ENCODE measurements around the gene FLII. TPM values are rescaled to one million over a fixed set of nuclear protein-coding genes. Genes with fewer than 3 reads are reported as not detected.

Gene FLII
- total and polyA plus RNA-seq, 2 of the 8 experiments (the other 6 are each of a cell fraction or from before 2014, with no cell fraction given), result 300 to 549 TPM

- TF ChIP-seq, protein P1, sequence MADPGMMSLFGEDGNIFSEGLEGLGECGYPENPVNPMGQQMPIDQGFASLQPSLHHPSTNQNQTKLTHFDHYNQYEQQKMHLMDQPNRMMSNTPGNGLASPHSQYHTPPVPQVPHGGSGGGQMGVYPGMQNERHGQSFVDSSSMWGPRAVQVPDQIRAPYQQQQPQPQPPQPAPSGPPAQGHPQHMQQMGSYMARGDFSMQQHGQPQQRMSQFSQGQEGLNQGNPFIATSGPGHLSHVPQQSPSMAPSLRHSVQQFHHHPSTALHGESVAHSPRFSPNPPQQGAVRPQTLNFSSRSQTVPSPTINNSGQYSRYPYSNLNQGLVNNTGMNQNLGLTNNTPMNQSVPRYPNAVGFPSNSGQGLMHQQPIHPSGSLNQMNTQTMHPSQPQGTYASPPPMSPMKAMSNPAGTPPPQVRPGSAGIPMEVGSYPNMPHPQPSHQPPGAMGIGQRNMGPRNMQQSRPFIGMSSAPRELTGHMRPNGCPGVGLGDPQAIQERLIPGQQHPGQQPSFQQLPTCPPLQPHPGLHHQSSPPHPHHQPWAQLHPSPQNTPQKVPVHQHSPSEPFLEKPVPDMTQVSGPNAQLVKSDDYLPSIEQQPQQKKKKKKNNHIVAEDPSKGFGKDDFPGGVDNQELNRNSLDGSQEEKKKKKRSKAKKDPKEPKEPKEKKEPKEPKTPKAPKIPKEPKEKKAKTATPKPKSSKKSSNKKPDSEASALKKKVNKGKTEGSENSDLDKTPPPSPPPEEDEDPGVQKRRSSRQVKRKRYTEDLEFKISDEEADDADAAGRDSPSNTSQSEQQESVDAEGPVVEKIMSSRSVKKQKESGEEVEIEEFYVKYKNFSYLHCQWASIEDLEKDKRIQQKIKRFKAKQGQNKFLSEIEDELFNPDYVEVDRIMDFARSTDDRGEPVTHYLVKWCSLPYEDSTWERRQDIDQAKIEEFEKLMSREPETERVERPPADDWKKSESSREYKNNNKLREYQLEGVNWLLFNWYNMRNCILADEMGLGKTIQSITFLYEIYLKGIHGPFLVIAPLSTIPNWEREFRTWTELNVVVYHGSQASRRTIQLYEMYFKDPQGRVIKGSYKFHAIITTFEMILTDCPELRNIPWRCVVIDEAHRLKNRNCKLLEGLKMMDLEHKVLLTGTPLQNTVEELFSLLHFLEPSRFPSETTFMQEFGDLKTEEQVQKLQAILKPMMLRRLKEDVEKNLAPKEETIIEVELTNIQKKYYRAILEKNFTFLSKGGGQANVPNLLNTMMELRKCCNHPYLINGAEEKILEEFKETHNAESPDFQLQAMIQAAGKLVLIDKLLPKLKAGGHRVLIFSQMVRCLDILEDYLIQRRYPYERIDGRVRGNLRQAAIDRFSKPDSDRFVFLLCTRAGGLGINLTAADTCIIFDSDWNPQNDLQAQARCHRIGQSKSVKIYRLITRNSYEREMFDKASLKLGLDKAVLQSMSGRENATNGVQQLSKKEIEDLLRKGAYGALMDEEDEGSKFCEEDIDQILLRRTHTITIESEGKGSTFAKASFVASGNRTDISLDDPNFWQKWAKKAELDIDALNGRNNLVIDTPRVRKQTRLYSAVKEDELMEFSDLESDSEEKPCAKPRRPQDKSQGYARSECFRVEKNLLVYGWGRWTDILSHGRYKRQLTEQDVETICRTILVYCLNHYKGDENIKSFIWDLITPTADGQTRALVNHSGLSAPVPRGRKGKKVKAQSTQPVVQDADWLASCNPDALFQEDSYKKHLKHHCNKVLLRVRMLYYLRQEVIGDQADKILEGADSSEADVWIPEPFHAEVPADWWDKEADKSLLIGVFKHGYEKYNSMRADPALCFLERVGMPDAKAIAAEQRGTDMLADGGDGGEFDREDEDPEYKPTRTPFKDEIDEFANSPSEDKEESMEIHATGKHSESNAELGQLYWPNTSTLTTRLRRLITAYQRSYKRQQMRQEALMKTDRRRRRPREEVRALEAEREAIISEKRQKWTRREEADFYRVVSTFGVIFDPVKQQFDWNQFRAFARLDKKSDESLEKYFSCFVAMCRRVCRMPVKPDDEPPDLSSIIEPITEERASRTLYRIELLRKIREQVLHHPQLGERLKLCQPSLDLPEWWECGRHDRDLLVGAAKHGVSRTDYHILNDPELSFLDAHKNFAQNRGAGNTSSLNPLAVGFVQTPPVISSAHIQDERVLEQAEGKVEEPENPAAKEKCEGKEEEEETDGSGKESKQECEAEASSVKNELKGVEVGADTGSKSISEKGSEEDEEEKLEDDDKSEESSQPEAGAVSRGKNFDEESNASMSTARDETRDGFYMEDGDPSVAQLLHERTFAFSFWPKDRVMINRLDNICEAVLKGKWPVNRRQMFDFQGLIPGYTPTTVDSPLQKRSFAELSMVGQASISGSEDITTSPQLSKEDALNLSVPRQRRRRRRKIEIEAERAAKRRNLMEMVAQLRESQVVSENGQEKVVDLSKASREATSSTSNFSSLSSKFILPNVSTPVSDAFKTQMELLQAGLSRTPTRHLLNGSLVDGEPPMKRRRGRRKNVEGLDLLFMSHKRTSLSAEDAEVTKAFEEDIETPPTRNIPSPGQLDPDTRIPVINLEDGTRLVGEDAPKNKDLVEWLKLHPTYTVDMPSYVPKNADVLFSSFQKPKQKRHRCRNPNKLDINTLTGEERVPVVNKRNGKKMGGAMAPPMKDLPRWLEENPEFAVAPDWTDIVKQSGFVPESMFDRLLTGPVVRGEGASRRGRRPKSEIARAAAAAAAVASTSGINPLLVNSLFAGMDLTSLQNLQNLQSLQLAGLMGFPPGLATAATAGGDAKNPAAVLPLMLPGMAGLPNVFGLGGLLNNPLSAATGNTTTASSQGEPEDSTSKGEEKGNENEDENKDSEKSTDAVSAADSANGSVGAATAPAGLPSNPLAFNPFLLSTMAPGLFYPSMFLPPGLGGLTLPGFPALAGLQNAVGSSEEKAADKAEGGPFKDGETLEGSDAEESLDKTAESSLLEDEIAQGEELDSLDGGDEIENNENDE (IDR thresholded peaks at IDR 0.05; ENCODE audit: insufficient replicate concordance, low read length), result no peak
- TF ChIP-seq CHD2 (IDR thresholded peaks at IDR 0.05; ENCODE audit: low read length) (no peak), EGR1 (IDR thresholded peaks at IDR 0.05; ENCODE audit: borderline replicate concordance, low read depth, low read length) (no peak), YY1 (IDR thresholded peaks at IDR 0.05; ENCODE audit: low read depth, low read length) (no peak), SRF (IDR thresholded peaks at IDR 0.05; ENCODE audit: low read depth, low read length) (no peak), TCF12 (IDR thresholded peaks at IDR 0.05; ENCODE audit: low read depth, low read length) (no peak), ASH2L (IDR thresholded peaks at IDR 0.05; ENCODE audit: low read length) (no peak), MAX (IDR thresholded peaks at IDR 0.05) (no peak), USF2 (IDR thresholded peaks at IDR 0.05; ENCODE audit: low read length) (no peak), TEAD4 (IDR thresholded peaks at IDR 0.05; ENCODE audit: low read depth, low read length) (no peak)
Observed at GRCh38 chr17:18229771-18230170, 28.8 kb downstream of the FLII start (continued).
